IMR-90 (cell line): ENCODE results near the gene CETN3. TPM values are rescaled to one million over a fixed set of nuclear protein-coding genes. Genes with fewer than 3 reads are reported as not detected.

Experiments used
- ATAC-seq: fragments of 200-7000 bp; cut with Tn5 transposase; 2 replicates; pipeline ENCODE4 v1.9.1; 2020; ENCODE audit warnings: low read depth, mild to moderate bottlenecking, moderate library complexity
- BruUV-seq: library from RNA; stranded (reverse); fragments of 400-500 nt; replicated peaks from 2 replicates; lab custom pipeline; 2021; lab: Mats Ljungman, UMichigan
- CTCF ChIA-PET: fragments of 300-600 bp; formaldehyde crosslinking; extraction: SDS; loops from one replicate; lab custom pipeline; 2021; ENCODE audit warnings: antibody characterized with exemption; lab: Yijun Ruan, JAX
- POLR2A ChIA-PET: fragments of 300-600 bp; sonication (Branson Sonifier 250); formaldehyde crosslinking; loops from one replicate; lab custom pipeline; 2022; ENCODE audit warnings: antibody characterized with exemption; ENCODE audit not compliant: unreplicated experiment; lab: Charles Lee
- DNase-seq: peaks from one replicate; pipeline ENCODE4 v3.0.0; 2013
- H2AFZ ChIP-seq: replicated peaks from 2 replicates; pipeline ENCODE3; 2013; ENCODE audit warnings: low read length, mild to moderate bottlenecking; ENCODE audit not compliant: poor library complexity
- H2AK5ac ChIP-seq: 2 replicates; pipeline ENCODE4 v1.6.1; 2013; ENCODE audit warnings: low read depth, low read length, inconsistent platforms
- H2AK9ac ChIP-seq: replicated peaks from 2 replicates; pipeline ENCODE3; 2013; ENCODE audit warnings: mild to moderate bottlenecking, low read depth, low read length, moderate library complexity; ENCODE audit not compliant: poor library complexity
- H2BK120ac ChIP-seq: 2 replicates; pipeline ENCODE4 v1.6.1; 2013; ENCODE audit warnings: low read depth, low read length, inconsistent platforms
- H2BK15ac ChIP-seq: 3 replicates; pipeline ENCODE4 v1.6.1; 2013; ENCODE audit warnings: low read depth, low read length, inconsistent platforms
- H2BK20ac ChIP-seq: 2 replicates; pipeline ENCODE4 v1.6.1; 2013; ENCODE audit warnings: low read depth, mild to moderate bottlenecking, inconsistent platforms, low read length, moderate library complexity
- H2BK5ac ChIP-seq: 2 replicates; pipeline ENCODE4 v1.6.1; 2013; ENCODE audit warnings: mild to moderate bottlenecking, low read depth, low read length, inconsistent platforms; ENCODE audit not compliant: poor library complexity, severe bottlenecking
- H3K14ac ChIP-seq: replicated peaks from 2 replicates; pipeline ENCODE4 v1.6.1; 2013; ENCODE audit warnings: low read depth, low read length, inconsistent platforms
- H3K18ac ChIP-seq: 2 replicates; pipeline ENCODE4 v1.6.1; 2013; ENCODE audit warnings: low read depth, low read length, control low read depth
- H3K23ac ChIP-seq: 2 replicates; pipeline ENCODE4 v1.6.1; 2013; ENCODE audit warnings: low read depth, low read length, inconsistent platforms
- H3K27ac ChIP-seq: 2 replicates; pipeline ENCODE4 v1.5.1; 2013; ENCODE audit warnings: mild to moderate bottlenecking, control low read depth, low read length; ENCODE audit not compliant: insufficient read depth
- H3K27me3 ChIP-seq: 2 replicates; pipeline ENCODE4 v1.6.1; 2013; ENCODE audit warnings: low read length; ENCODE audit not compliant: control insufficient read depth, insufficient read depth
- H3K36me3 ChIP-seq: 2 replicates; pipeline ENCODE4 v1.6.1; 2013; ENCODE audit warnings: low read length, mixed read lengths; ENCODE audit not compliant: control insufficient read depth, insufficient read depth
- H3K4ac ChIP-seq: 2 replicates; pipeline ENCODE4 v1.6.1; 2013; ENCODE audit warnings: low read depth, low read length, inconsistent platforms
- H3K4me1 ChIP-seq: 2 replicates; pipeline ENCODE4 v1.6.1; 2013; ENCODE audit warnings: low read length, mixed read lengths; ENCODE audit not compliant: control insufficient read depth, insufficient read depth
- H3K4me2 ChIP-seq: 2 replicates; pipeline ENCODE4 v1.6.1; 2013; ENCODE audit warnings: low read depth, mild to moderate bottlenecking, control low read depth, low read length, moderate library complexity
- H3K4me3 ChIP-seq: 2 replicates; pipeline ENCODE4 v1.5.1; 2013; ENCODE audit warnings: low read depth, mild to moderate bottlenecking, control low read depth, low read length, moderate library complexity; ENCODE audit not compliant: insufficient read depth
- H3K56ac ChIP-seq: 2 replicates; pipeline ENCODE4 v1.6.1; 2013; ENCODE audit warnings: low read length, inconsistent platforms; ENCODE audit not compliant: insufficient read depth; ENCODE audit errors: extremely low read depth
- H3K79me1 ChIP-seq, 2 experiments: 2 replicates each; pipeline ENCODE4 v1.6.1; 2013; ENCODE audit warnings: low read length in 2 of 2, inconsistent platforms in 1 of 2, low read depth in 1 of 2
- H3K9ac ChIP-seq: 2 replicates; pipeline ENCODE4 v1.6.1; 2013; ENCODE audit warnings: low read depth, low read length, control low read depth
- H3K9me1 ChIP-seq: 2 replicates; pipeline ENCODE4 v1.6.1; 2013; ENCODE audit warnings: low read length, inconsistent platforms; ENCODE audit not compliant: insufficient read depth
- H3K9me3 ChIP-seq: 2 replicates; pipeline ENCODE4 v1.6.1; 2013; ENCODE audit warnings: low read length; ENCODE audit not compliant: control insufficient read depth, insufficient read depth
- H4K20me1 ChIP-seq: 2 replicates; pipeline ENCODE4 v1.6.1; 2013; ENCODE audit warnings: low read length, inconsistent platforms; ENCODE audit not compliant: insufficient read depth
- H4K5ac ChIP-seq: 2 replicates; pipeline ENCODE4 v1.6.1; 2013; ENCODE audit warnings: mild to moderate bottlenecking, low read depth, low read length, control low read depth
- H4K8ac ChIP-seq, 2 experiments: 2 replicates each; pipeline ENCODE4 v1.6.1; 2013; ENCODE audit warnings: low read depth in 2 of 2, low read length in 2 of 2, control low read depth in 1 of 2, inconsistent platforms in 1 of 2
- H4K91ac ChIP-seq: 2 replicates; pipeline ENCODE4 v1.6.1; 2013; ENCODE audit warnings: low read depth, low read length, inconsistent platforms; ENCODE audit not compliant: insufficient read depth
- BHLHE40 ChIP-seq: fragments of 150-350 bp; IDR thresholded peaks from 2 replicates; pipeline ENCODE4 v1.6.1; 2016; ENCODE audit warnings: mild to moderate bottlenecking, low read depth, low read length
- CHD1 ChIP-seq: IDR thresholded peaks from 2 replicates; pipeline ENCODE4 v1.6.1; 2012; ENCODE audit warnings: low read depth, low read length, improper control_type of control experiment
- ELK1 ChIP-seq: fragments of 150-350 bp; IDR thresholded peaks from 2 replicates; pipeline ENCODE4 v1.6.1; 2016; ENCODE audit warnings: low read depth, mild to moderate bottlenecking, low read length, moderate library complexity, borderline replicate concordance
- FOS ChIP-seq: fragments of 150-350 bp; IDR thresholded peaks from 2 replicates; pipeline ENCODE4 v1.6.1; 2016; ENCODE audit warnings: low read depth, low read length
- MAFK ChIP-seq: IDR thresholded peaks from 2 replicates; pipeline ENCODE4 v1.6.1; 2012; ENCODE audit warnings: low read depth, low read length, improper control_type of control experiment
- MAZ ChIP-seq: IDR thresholded peaks from 2 replicates; pipeline ENCODE4 v1.6.1; 2012; ENCODE audit warnings: low read depth, mild to moderate bottlenecking, low read length, improper control_type of control experiment, moderate library complexity, borderline replicate concordance
- RCOR1 ChIP-seq: IDR thresholded peaks from 2 replicates; pipeline ENCODE4 v1.6.1; 2012; ENCODE audit warnings: mild to moderate bottlenecking, low read length, improper control_type of control experiment; ENCODE audit not compliant: insufficient replicate concordance
- USF2 ChIP-seq: fragments of 150-350 bp; IDR thresholded peaks from 2 replicates; pipeline ENCODE4 v1.6.1; 2017; ENCODE audit warnings: mild to moderate bottlenecking, antibody characterized with exemption, low read length, low read depth
- dilution Hi-C: fragments of 300-500 bp; cut with HindIII; formaldehyde crosslinking; loops from one replicate; pipeline ENCODE4 v1.14.3; 2018; ENCODE audit warnings: low sequenced_read_pairs; ENCODE audit not compliant: unreplicated experiment
- in situ Hi-C: fragments of 300-500 bp; cut with MboI; formaldehyde crosslinking; loops from 3 replicates; pipeline ENCODE4 v1.14.3; 2019; ENCODE audit warnings: low sequenced_read_pairs, inconsistent platforms, mixed read lengths
- intact Hi-C: fragments of 100-400 bp; cut with micrococcal nuclease; formaldehyde crosslinking; loops from 2 replicates; pipeline ENCODE4 v1.10.0; 2022
- polyA plus RNA-seq, 3 experiments: library from polyadenylated mRNA; depleted of rRNA; stranded (reverse); fragments of >200 nt; gene quantifications; 2 replicates each; pipeline ENCODE4 v1.2.3, GENCODE V29; 2012; ENCODE audit warnings: low replicate concordance in 1 of 3
- total RNA-seq: library from RNA; depleted of rRNA; stranded (reverse); fragments of >200 nt; gene quantifications from 2 replicates; pipeline ENCODE4 v1.2.3, GENCODE V29; 2012

CETN3 gene
- total and polyA plus RNA-seq, 2 of the 4 experiments (the other 2 are of a cell fraction) = 1.1 to 6.5 TPM

GRCh38 chr5:90406466-90406865, 3.1 kb downstream of the CETN3 start:
- ATAC-seq = no peak
- no TSS peak for BruUV-seq
- H4K91ac ChIP-seq = no peak overlapping the region
- no peak overlapping the region for H4K5ac ChIP-seq
- no peak overlapping the region for H3K14ac ChIP-seq
- no peaks in the 10 kb centered on the region for H3K9me3 ChIP-seq
- H3K18ac ChIP-seq = no peak overlapping the region; the same call in 1 of the 2 replicates
- peak overlapping the region; percentile 32 for H2BK5ac ChIP-seq
- dilution Hi-C loops = no loop called here
- no peak overlapping the region for H2BK15ac ChIP-seq
- CTCF ChIA-PET = interaction anchor here (0.7 kb wide), 1 partner anchor 1051 kb away, joined by 5 read pairs; no protein-coding TSS in a partner anchor
- H2BK20ac ChIP-seq = no peak overlapping the region
- H3K4me3 ChIP-seq = no peak overlapping the region
- H3K27ac ChIP-seq = no peak overlapping the region
- H2AK9ac ChIP-seq = no peak overlapping the region
- no peak overlapping the region for H2AK5ac ChIP-seq
- no peak overlapping the region for H4K8ac ChIP-seq
- no peak overlapping the region for H2AFZ ChIP-seq
- H3K27me3 ChIP-seq = no peaks in the 10 kb centered on the region
- H3K56ac ChIP-seq = no peak overlapping the region
- H3K23ac ChIP-seq = no peak overlapping the region
- no peak overlapping the region for H2BK120ac ChIP-seq
- POLR2A ChIA-PET = no interaction called here
- TF ChIP-seq CHD1 = no peak
- no peak for TF ChIP-seq FOS
- TF ChIP-seq MAZ = no peak
- no peak for TF ChIP-seq RCOR1
- no peak for TF ChIP-seq USF2
- no peak for TF ChIP-seq MAFK
- no peak for TF ChIP-seq BHLHE40
- TF ChIP-seq ELK1 = no peak
- DNase-seq = peak; percentile 10
- in situ Hi-C loops = no loop called here
- peaks cover 10 to 13% of the 10 kb centered on the region in 2 experiments for H3K79me1 ChIP-seq
- no peaks in the 10 kb centered on the region for H3K9me1 ChIP-seq
- H3K4me1 ChIP-seq = no peaks in the 10 kb centered on the region; the same call in 1 of the 2 replicates
- H3K9ac ChIP-seq = no peak overlapping the region
- peak overlapping the region; percentile 73; the same call in 1 of the 2 replicates for H3K4me2 ChIP-seq
- no peaks in the 10 kb centered on the region; the same call in 1 of the 2 replicates for H3K36me3 ChIP-seq
- H3K4ac ChIP-seq = no peak overlapping the region
- intact Hi-C loops = loop anchor here (5.0 kb wide), 1 partner anchor 66 kb away; the partner anchor contains the start of genes MBLAC2 and POLR3G
- H4K20me1 ChIP-seq = no peaks in the 10 kb centered on the region
